SH-SY5Y (cell line): ENCODE results near the gene SLC35F3.

ENCODE experiments used
- GATA2 ChIP-seq: IDR thresholded peaks from 2 replicates; pipeline ENCODE4 v1.6.1; 2011; ENCODE audit warnings: mild to moderate bottlenecking, low read depth, low read length
- GATA3 ChIP-seq: IDR thresholded peaks from 2 replicates; pipeline ENCODE4 v1.6.1; 2011; ENCODE audit warnings: low read depth, mild to moderate bottlenecking, low read length, moderate library complexity

DNA sequence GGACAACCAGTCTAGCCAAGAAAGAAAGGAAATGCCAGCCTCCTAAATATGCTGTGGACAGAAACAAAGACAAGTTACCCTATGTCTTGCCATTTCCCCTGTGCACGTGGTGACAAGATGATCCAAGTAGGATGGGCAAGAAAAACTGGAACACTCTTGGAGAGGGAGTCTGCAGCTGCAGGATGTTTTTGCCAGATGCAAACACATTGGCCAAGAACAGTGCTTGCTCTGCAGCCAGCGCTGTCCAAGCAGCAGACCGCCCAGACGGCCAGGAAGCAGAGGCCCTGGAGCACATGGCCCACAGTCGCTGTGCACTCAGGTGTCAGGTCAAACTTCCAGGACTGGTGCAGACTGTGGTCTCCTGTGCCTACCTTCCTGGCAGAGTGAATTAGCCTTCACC, 189.3 kb downstream of the SLC35F3 start:
- TF ChIP-seq GATA2: no peak
- no peak for TF ChIP-seq GATA3
